Measurements from ENCODE around the gene NIF3L1. TPM values are rescaled to one million over a fixed set of nuclear protein-coding genes. Genes with fewer than 3 reads are reported as not detected.
A peak's percentile ranks its signal among the peaks of the same experiment; 100 is the strongest.

NIF3L1 gene, protein sequence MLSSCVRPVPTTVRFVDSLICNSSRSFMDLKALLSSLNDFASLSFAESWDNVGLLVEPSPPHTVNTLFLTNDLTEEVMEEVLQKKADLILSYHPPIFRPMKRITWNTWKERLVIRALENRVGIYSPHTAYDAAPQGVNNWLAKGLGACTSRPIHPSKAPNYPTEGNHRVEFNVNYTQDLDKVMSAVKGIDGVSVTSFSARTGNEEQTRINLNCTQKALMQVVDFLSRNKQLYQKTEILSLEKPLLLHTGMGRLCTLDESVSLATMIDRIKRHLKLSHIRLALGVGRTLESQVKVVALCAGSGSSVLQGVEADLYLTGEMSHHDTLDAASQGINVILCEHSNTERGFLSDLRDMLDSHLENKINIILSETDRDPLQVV
- total RNA-seq, result 49.8 and 50.6 TPM in 2 replicates
- long read RNA-seq, transcript NIF3L1-202 (7 exons, 1,680 nt), result minor isoform, 33 of 137 reads
- long read RNA-seq, transcript NIF3L1-201 (7 exons, 1,626 nt), result major isoform, 34 of 137 reads
- long read RNA-seq, partial matches to known transcripts, result 21 of 137 reads
- long read RNA-seq, other reads (novel, unspliced or antisense), result 47 of 137 reads

DNA sequence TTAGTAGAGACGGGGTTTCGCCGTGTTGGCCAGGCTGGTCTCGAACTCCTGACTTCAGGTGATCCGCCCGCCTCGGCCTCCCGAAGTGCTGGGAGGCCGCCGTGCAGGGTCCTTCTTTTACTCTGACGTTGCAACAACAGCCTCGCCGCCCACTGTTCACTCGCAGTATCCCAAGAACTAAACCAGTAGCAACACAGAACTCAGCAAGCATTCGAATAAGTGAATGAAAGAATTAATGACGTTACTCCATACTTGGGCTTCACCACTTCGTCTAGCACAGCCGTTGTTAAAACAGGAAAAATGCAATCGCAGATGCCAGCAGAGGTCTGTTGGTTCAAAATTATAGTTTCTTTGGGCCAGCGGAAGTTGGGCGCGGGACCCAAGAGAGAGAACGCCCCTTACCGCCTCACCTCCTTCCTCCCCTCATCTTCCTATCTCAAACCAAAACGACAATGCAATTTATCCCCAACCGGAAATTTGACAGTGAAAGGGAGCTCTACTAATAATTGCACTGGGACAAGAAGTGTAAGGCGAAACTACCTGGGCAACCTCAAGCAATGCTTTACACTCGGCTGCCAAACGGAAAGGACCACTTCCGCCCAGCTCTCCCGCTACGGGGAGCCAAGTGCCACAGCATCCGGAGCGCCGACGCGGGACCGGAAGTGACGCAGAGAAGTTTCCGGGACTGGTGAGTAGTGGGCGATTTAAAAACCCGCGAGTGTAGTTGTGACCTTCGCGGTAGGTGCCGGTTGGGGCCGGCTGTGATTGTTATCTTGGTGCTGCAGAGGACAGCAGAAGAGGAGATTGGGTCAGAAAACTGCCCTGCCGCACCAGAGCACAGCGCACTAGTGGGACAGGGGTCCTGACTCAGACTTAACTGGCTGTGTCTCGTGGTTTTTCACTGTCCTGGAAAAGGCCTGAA, at the start of gene NIF3L1, which contains the start of gene PPIL3:
NIF3L1 (plus strand) TSS at position 668 of the 922 bp plus-strand sequence. CDS start 2,573 bp downstream, outside the sequence.
PPIL3 (minus strand) TSS at position 374 of the 922 bp plus-strand sequence. CDS start 1,462 bp downstream, outside the sequence.
- TF ChIP-seq, protein P1, sequence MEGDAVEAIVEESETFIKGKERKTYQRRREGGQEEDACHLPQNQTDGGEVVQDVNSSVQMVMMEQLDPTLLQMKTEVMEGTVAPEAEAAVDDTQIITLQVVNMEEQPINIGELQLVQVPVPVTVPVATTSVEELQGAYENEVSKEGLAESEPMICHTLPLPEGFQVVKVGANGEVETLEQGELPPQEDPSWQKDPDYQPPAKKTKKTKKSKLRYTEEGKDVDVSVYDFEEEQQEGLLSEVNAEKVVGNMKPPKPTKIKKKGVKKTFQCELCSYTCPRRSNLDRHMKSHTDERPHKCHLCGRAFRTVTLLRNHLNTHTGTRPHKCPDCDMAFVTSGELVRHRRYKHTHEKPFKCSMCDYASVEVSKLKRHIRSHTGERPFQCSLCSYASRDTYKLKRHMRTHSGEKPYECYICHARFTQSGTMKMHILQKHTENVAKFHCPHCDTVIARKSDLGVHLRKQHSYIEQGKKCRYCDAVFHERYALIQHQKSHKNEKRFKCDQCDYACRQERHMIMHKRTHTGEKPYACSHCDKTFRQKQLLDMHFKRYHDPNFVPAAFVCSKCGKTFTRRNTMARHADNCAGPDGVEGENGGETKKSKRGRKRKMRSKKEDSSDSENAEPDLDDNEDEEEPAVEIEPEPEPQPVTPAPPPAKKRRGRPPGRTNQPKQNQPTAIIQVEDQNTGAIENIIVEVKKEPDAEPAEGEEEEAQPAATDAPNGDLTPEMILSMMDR (conservative IDR thresholded peaks at IDR 0.05), result no peak
- peak within 1 kb of the TSS; percentile 99 for H3K27ac Mint-ChIP-seq (ENCODE audit: unreplicated experiment)
- H3K4me3 Mint-ChIP-seq, result peak within 1 kb of the TSS; percentile 98
- DNase-seq (ENCODE audit: low read depth, low spot score), result peak; percentile 90
- H3K4me1 Mint-ChIP-seq, result peaks cover 57% of the 10 kb centered on the region
- no peaks in the 10 kb centered on the region for H3K9me3 Mint-ChIP-seq
- H3K27me3 Mint-ChIP-seq (ENCODE audit: low read depth), result no peaks in the 10 kb centered on the region
- H3K36me3 Mint-ChIP-seq (ENCODE audit: low read depth), result peaks cover 6% of the 10 kb centered on the region

DNA sequence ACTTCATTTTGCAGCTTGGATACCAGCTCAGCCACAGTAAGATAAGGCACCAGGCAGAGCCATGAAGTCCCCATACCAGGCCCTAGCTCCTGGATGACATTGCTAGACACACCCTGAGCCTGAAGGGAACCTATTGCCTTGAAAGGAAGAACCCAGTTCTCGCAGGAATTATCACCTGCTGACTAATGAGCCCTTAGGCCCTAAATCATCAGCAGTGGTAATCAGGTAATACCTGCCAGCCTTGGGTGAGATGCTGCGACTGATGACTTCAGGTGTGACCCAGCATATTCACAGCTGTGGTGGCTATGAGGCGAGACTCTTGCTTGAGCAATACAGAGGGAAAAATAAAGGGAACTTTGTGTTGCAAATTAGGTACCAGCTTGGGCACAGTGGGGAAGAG, 49.7 kb upstream of the NIF3L1 start:
- no peaks in the 10 kb centered on the region for H3K4me1 Mint-ChIP-seq
- no peaks in the 10 kb centered on the region for H3K9me3 Mint-ChIP-seq
- H3K27ac Mint-ChIP-seq (ENCODE audit: unreplicated experiment), result no peak overlapping the region
- no peaks in the 10 kb centered on the region for H3K36me3 Mint-ChIP-seq (ENCODE audit: low read depth)
- H3K27me3 Mint-ChIP-seq (ENCODE audit: low read depth), result no peaks in the 10 kb centered on the region
- DNase-seq (ENCODE audit: low read depth, low spot score), result no peak
- no peak overlapping the region for H3K4me3 Mint-ChIP-seq
- TF ChIP-seq, protein P1 (conservative IDR thresholded peaks at IDR 0.05), result no peak

DNA sequence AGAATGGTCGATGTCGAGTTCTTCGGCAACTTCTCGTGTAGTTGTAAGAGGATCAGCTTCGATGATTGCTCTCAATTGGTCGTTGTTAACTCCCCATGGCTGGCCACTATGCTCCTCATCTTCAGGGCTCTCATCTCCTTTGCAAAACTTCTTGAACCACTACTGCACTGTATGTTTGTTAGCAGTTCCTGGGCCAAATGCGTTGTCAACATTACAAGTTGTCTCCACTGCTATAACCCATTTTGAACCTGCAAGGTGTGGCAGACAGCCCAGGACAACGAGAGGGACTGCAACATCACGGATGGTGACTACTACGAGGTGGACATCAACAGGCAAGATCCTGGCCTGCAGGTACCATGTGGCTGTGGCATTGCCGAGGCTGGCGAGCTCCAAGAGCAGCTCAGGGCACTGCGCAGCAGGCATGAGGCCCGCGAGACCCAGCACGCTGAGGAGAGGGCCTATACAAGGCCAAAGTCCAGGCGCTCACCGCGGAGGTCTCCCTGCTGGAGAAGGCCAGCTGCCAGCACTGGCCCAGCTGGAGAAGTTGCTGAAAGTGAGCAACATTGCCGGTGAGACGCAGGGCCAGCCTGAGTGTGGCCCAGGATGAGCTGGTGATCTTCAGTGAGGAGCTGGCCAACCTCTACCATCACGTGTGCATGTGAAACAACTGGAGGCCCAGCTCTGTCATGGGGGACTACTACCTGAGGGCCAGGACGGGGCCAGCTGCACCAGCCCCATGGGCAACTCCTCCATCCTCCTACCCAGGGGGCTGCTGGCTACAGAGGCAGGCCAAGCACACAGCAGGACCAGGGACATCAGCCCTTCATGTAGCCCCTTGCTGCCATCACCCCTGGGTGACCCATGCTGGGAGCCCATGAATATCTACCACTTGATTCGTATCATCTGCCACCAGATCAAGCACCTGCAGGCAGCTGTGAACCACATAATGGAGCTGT, 44.9 kb upstream of the NIF3L1 start:
- Mint-ChIP-seq H3K4me3 (no peak overlapping the region), H3K9me3 (no peaks in the 10 kb centered on the region), H3K27me3 (ENCODE audit: low read depth) (no peaks in the 10 kb centered on the region), H3K36me3 (ENCODE audit: low read depth) (no peaks in the 10 kb centered on the region), H3K4me1 (no peaks in the 10 kb centered on the region), H3K27ac (ENCODE audit: unreplicated experiment) (no peak overlapping the region)
- no peak for DNase-seq (ENCODE audit: low read depth, low spot score)
- TF ChIP-seq, protein P1 (conservative IDR thresholded peaks at IDR 0.05), result no peak

DNA sequence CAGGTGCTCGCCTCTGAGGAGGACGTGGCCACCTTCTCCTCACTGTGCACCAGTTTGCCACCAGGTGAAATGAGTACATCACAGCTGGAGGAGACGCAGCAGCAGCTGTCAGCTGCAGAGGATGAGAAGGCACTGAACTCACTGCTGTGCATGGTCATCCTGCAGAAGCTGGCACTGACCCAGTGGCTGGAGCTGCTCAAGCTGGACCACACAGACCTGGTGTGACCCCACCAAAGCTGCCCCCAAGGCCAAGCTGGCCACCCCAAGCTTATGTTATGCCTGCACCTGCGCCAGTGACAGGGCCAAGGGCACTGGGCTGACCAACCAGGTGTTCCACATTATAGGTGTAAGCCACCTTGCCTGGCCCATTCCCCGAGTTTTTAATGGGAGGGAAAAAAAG, 44.0 kb upstream of the NIF3L1 start:
- TF ChIP-seq, protein P1 (conservative IDR thresholded peaks at IDR 0.05), result no peak
- H3K36me3 Mint-ChIP-seq (ENCODE audit: low read depth), result no peaks in the 10 kb centered on the region
- no peaks in the 10 kb centered on the region for H3K9me3 Mint-ChIP-seq
- no peak for DNase-seq (ENCODE audit: low read depth, low spot score)
- H3K27me3 Mint-ChIP-seq (ENCODE audit: low read depth), result no peaks in the 10 kb centered on the region
- H3K4me1 Mint-ChIP-seq, result no peaks in the 10 kb centered on the region
- H3K27ac Mint-ChIP-seq (ENCODE audit: unreplicated experiment), result no peak overlapping the region
- H3K4me3 Mint-ChIP-seq, result no peak overlapping the region
